Dermis microvascular lymphatic vessel endothelial cell (primary cell): ENCODE data around the gene BIRC5. TPM values are rescaled to one million over a fixed set of nuclear protein-coding genes. Genes with fewer than 3 reads are reported as not detected.

ENCODE experiments used
- DNase-seq, 2 donors: peaks; one replicate each; pipeline versions ENCODE4 v3.0.0 to v3.0.0-alpha.2; 2010; ENCODE audit warnings: low read depth in 2 of 2
- total RNA-seq: library from RNA; depleted of rRNA; stranded (reverse); fragments of >200 nt; gene quantifications from 2 replicates; pipeline ENCODE4 v1.2.1, GENCODE V29; 2014

The BIRC5 gene
- total RNA-seq, 1 donor from 2014 or later, result 81.4 TPM

DNA sequence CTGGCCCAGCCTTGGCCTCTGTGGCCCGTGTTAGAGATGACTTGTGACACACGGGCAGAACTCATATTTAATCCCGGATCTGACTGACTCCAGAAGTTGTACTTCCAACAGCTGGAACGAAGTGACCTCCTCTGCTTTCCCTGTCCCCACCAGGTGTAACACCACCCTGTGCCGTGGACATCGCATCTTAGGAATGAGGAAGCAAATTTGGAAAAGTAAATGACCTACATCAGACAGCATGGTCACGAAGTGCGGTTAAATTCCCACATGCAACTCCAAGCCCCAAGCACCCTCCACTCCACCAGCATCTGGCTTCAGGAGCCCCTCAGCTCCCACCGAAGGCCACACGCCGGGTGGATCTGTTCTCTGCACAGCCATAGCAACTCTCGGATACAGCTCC is 30.1 kb upstream of the BIRC5 start:
- DNase-seq, result no peak

DNA sequence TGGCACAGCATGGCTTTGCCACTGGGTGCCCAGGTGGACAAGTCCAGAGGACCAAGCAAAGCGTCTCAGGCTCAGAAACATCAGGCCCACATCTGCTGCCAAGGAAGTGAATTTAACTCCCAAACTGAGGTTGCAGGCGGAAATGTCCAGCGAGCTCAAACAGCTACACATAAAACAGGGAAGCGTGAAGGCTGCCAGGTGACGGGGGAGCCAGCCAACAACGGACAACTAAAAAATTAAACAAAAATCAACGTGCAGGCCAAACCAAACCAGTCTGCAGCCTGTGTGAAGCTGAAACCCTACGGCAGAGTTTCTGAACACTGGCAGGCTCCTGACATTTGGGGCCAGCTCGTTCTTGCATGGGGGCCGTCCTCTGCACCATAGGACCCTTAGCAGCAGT is 29.7 kb upstream of the BIRC5 start:
- no peak for DNase-seq

DNA sequence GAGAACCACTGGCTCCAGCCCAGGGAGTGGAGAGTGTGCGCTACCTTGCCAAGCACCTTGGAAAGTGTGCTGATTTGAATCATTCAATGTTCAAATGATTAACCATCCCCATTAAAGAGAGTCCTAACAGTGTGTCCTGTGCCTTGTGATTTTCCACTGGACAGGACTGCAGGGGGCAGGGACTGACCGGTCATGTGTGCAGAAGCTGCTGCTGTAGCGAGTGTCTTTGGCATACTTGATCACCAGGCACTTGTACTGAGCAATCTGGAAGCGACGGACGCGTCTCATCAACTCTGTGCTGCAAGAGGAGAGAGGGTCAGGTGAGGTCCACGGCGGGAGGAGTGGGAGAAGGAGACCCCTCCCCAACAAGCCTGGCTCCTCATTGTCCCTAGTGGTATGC is 29.2 kb upstream of the BIRC5 start:
- no peak for DNase-seq

DNA sequence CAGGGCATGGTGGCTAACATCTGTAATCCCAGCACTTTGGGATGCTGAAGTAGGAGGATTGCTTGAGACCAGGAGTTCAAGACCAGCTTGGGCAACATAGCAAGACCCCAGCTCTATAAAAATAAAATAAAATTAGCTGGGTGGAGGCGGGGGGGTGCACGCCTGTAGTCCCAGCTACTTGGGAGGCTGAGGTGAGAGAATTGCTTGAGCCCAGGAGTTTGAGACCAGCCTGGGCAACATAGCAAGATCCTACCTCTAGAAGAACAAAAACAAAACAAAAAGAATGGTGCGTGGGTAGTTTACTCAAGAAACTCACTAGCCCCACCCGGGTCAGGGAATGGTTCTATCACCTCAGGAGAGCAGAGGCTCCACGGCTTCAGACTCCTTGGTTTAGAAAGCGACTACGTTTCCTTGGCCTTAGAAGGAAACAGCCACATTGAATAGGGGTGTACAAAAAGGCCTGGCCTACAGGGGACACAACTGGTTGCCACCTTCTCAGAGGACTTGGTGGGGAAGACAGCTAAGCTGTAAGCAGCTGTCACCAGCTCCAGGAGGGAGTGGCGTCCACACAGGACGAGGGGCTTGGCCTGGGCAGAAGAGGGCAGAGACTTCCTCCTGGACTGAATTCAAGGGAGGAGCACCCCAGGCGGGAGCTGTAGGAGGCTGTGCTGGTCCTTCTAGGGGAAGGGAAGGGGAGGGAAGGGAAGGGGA is 27.9 kb upstream of the BIRC5 start:
- no peak for DNase-seq

DNA sequence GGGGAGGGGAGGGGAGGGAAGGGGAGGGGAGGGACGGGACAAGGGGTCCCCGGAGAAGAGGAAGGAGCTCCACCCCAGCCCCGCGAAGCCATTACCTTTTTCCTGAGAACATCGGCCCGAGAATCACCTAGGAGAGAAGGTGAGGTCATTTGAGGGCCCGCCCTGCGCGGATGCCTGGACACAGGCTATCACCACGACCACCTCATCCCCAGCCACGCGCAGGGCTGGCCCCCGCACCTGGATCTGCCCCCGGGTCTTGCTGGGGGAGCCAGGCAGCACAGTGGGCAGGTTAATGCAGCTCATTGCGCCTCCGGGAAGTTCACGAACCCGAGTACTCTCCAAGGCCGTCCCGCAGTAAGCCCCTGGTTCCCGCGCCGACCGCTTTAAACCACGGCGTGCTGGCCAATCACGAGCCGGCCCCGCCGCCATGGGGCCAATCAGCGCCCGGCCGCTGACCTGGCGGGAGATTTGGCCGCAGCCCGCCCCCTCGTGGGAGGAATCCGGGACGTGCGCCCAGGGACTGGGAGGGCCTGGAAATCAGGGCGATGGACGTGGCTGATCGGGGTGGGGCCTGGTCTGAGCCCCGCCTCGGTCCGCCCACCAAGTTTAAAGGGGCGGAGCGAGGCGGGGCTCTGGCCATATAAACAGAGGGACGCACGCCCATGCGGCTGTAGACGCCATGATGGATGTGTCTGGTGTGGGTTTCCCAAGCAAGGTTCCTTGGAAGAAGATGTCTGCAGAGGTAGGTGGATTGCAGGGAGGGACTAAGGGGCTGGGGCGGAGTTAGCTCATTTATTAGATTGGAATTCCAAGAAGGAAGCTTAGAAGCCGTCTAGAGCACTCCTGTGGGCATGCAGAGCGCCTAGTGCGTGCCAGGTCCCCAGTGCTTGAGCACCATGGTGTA is 27.1 kb upstream of the BIRC5 start, which contains the start of the genes AFMID and TK1:
AFMID (plus strand) TSS at position 671 of the 904 bp plus-strand sequence; CDS start at position 680, 9 bp downstream.
TK1 (minus strand) TSS at position 361 of the 904 bp plus-strand sequence; CDS start at position 303, 58 bp downstream.
- peak; percentile 92 to 98 for DNase-seq

DNA sequence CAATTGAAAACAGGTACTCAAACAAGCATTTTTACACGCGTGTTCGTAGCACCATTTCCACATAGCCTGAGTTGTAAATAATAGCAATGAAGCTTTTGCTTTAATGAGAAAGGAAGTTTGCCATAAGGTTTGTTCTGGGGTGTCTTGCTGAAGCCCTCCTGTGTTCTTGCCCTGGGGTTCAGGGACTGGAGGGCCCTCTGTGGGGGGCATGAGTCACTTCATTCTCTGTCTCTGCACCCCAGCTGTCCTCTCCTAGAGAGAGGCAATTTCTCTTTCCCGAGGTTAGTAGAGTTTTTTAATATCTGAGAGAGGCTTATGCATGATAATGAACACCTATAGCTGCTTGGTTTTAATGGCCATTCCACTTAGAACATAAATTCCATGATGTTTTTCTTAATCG is 17.3 kb upstream of the BIRC5 start:
- no peak for DNase-seq

DNA sequence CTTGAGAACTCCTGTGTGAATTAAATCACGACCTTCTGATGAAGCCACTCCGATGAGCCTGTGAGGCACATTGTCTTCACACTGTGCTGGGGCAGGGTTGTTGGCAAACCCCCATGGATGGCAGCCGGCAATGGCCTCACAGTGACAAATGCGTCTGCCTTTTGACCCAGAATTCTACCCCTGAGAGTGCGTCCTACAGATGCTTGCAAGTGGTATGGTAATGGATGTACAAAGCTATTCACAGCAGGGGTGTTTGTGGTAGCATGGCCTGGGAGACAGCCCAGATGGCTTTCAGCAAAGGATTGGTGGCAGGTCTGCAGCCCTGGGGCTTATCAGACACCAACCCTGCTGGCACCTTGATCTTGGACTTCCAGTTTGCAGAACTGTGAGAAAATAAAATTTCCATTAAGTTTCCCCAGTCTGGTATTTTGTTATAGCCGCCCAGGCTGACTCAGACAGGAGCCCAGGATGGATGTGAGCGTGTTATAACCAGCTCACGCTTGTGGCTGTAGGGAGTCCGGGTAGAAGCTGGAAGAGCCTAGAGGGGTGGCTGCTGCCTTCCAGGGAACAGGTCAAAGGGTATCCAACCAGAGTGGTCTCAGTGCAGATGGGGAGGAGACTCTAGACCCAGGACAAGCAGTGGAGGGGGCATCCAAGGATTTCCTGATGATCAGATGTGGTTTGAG is 16.8 kb upstream of the BIRC5 start:
- DNase-seq, result no peak

DNA sequence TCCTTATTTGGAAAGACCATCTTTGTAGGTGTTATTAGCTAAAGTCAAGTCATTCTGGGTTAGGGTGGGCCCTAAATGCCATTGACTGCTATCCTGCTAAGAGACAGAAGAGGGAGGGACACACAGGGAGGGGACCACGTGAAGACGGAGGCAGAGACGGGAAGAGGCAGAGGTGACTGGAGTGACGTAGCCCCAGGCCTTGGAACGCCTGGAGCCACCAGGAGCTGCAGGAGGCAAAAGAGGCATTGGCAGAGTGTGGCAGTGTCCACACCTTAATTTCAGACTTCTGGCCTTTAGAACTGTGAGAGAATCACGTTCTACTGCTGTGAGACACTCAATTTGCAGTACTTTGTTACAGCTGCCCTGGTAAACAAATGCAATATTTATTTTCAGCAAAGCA is 13.6 kb upstream of the BIRC5 start:
- DNase-seq, result no peak

DNA sequence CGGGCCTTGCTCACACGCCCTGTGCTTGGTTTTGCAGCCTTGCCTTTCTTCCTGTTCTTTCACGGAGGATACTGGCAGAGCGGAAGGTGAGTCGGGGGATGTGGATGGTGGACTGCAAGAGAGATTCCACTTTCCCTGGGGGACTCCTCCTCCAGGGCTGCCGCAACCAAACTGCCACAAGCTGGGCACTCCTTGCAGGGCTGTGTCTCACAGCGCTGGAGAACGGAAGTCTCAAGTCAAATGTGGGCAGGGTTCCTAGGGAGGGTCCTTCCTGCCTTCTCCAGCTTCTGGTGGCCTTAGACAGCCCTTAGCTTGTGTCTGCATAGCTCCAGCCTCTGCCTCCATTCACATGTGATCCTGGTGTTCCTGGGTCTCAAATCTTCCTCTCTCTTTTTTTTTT is 11.4 kb upstream of the BIRC5 start:
- no peak for DNase-seq

DNA sequence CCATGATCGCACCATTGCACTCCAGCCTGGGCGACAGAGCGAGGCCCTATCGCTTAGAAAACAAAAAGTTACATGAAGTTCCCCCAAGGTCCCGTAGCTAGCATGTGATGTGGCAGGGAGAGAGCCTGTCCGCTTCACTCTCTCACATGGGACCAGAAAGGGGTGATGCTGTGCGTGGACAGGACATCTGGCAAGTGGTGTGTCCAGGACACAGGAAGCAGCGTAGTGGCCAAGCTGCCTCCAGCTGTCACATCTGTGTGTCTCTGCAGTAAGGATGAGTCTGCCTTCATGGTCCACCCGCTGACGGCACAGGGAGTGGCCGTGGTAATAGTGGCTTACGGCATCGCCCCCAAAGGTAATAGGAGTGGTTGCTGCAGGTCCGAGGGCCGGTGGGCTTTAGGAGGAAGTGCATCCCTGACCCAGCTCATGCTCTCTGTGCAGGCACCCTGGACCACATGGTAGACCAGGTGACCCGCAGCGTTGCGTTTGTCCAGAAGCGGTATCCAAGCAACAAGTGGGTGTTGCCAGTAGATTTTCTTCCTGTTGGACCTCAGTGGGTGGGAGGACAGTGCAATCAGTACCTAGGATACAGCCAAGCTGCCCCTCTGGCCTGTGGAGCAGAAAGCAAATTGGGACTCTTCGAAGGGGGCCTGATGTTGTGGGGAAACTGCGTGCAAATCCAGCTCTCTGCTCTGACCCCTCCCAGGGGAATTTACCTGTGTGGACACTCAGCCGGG is 9.5 kb upstream of the BIRC5 start:
- DNase-seq, result no peak

DNA sequence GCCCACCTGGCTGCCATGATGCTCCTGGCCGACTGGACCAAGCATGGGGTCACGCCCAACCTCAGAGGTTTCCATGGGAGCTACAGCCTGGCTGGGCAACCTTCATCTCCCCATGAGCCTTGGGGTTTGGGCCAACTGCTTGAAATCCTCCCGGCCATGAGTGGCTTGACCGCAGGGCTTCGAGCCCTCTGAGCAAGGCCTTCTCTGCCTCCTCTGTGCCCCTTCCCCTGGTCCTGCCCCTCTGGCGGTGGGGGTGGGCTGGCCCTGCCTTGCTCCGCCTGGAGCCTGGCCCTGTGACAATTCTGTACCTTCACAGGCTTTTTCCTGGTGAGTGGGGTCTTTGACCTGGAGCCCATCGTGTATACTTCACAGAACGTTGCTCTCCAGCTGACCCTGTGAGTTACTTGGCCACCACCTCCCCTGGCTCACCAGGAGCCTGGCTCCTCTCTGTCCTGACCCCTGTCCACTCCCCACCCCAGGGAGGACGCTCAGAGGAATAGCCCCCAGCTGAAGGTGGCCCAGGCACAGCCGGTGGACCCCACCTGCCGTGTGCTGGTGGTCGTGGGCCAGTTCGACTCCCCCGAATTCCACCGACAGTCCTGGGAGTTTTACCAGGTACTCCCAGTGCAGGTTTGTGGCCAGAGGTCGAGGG is 8.8 kb upstream of the BIRC5 start:
- no peak for DNase-seq

DNA sequence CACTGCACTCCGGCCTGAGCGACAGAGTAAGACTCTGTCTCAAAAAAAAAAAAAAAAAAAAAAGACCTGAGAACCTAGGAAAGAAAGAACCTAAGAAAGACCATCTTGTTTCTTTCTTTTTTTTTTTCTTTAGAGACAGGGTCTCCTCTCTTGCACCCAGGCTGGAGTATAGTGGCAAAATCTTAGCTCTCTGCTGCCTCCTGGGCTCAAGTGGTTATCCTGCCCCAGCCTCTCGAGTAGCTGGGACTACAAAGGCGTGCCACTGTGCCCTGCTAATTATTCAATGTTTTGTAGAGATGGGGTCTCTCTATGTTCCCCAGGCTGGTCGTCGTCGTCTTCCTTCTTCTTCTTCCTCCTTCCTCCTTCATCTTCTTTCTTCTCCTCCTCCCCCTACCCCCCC is 7.8 kb upstream of the BIRC5 start:
- DNase-seq, result no peak

DNA sequence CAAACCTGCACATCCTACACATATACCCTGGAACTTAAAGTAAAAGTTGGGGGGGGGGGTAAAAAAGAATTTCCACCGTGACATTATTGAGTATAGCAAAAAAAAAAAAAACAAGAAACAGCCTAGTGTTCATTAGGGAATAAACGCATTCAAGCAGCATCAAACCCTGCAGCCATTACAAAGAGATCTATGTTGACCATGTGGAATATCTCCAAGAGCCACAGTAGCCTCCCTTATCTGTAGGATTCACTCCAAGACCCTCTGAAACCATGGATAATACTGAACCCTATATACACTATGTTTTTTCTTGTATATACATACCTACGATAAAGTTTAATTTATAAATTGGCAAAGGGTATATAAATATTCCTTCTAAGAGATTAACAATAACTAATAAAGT is 5.6 kb upstream of the BIRC5 start:
- DNase-seq, result no peak

DNA sequence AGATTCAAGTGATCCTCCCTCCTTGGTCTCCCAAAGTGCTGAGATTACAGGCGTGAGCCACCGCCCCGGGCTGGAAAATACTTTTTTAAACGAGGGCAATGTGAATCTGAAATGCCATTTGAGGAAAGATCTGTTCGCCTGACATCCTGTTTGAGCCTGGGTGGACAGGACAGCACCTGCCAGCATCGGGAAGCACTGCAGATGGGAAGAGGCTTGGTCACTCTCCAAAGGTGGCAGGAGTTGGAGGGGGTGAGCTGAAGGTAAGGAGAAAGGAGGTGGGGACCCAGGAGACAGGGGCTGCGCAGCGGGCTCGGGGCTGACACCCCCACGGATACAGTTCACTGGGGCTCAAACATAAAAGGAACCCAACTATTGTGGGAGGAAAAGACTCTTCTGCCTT is 3.9 kb upstream of the BIRC5 start:
- DNase-seq, result no peak

DNA sequence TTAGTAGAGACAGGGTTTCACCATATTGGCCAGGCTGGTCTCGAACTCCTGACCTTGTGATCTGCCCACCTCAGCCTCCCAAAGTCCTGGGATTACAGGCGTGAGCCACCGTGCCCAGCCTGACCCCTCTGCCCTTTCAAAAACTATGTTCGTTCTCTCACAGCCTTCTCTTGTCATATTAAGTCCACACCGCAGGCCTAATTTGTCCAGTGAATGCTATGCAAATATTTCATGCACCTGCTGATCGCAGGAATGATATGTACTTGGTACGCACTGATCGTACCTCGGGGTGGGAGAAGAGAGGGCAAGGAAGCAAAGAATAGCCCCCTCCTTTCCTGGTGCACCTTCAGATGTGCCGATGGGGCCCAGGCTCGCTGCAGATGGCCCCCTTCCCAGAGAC is 3.0 kb upstream of the BIRC5 start:
- DNase-seq, result no peak

DNA sequence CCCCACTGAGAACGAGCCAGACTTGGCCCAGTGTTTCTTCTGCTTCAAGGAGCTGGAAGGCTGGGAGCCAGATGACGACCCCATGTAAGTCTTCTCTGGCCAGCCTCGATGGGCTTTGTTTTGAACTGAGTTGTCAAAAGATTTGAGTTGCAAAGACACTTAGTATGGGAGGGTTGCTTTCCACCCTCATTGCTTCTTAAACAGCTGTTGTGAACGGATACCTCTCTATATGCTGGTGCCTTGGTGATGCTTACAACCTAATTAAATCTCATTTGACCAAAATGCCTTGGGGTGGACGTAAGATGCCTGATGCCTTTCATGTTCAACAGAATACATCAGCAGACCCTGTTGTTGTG is 631 bp downstream of the BIRC5 start:
- DNase-seq, result no peak

DNA sequence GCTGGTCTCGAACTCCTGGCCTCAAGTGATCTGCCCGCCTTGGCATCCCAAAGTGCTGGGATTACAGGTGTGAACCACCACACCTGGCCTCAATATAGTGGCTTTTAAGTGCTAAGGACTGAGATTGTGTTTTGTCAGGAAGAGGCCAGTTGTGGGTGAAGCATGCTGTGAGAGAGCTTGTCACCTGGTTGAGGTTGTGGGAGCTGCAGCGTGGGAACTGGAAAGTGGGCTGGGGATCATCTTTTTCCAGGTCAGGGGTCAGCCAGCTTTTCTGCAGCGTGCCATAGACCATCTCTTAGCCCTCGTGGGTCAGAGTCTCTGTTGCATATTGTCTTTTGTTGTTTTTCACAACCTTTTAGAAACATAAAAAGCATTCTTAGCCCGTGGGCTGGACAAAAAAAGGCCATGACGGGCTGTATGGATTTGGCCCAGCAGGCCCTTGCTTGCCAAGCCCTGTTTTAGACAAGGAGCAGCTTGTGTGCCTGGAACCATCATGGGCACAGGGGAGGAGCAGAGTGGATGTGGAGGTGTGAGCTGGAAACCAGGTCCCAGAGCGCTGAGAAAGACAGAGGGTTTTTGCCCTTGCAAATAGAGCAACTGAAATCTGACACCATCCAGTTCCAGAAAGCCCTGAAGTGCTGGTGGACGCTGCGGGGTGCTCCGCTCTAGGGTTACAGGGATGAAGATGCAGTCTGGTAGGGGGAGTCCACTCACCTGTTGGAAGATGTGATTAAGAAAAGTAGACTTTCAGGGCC is 5.5 kb downstream of the BIRC5 start:
- no peak for DNase-seq

DNA sequence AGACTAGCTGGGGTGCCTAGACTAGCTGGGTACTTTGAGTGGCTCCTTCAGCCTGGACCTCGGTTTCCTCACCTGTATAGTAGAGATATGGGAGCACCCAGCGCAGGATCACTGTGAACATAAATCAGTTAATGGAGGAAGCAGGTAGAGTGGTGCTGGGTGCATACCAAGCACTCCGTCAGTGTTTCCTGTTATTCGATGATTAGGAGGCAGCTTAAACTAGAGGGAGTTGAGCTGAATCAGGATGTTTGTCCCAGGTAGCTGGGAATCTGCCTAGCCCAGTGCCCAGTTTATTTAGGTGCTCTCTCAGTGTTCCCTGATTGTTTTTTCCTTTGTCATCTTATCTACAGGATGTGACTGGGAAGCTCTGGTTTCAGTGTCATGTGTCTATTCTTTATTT is 9.0 kb downstream of the BIRC5 start:
- DNase-seq, result peak; percentile 78 to 84

DNA sequence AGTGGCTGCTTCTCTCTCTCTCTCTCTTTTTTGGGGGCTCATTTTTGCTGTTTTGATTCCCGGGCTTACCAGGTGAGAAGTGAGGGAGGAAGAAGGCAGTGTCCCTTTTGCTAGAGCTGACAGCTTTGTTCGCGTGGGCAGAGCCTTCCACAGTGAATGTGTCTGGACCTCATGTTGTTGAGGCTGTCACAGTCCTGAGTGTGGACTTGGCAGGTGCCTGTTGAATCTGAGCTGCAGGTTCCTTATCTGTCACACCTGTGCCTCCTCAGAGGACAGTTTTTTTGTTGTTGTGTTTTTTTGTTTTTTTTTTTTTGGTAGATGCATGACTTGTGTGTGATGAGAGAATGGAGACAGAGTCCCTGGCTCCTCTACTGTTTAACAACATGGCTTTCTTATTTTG is 9.7 kb downstream of the BIRC5 start:
- DNase-seq, result no peak
